PC-3 (cell line): ENCODE data around the gene STX8.

Experiments
- CTCF ChIP-seq: fragments of 300-600 bp; sonication (generic); conservative IDR thresholded peaks from 2 replicates; pipeline ENCODE4 v1.5.1; 2017; ENCODE audit warnings: antibody characterized with exemption, low read depth, mild to moderate bottlenecking, low read length
- EZH2 ChIP-seq: fragments of 300-600 bp; sonication (generic); IDR thresholded peaks from one replicate; pipeline ENCODE4 v1.6.1; 2017; ENCODE audit warnings: antibody characterized with exemption, mild to moderate bottlenecking, low read length; ENCODE audit not compliant: unreplicated experiment
- EZH2phosphoT487 ChIP-seq: fragments of 300-600 bp; sonication (generic); IDR thresholded peaks from 2 replicates; pipeline ENCODE4 v1.6.1; 2018; ENCODE audit warnings: mild to moderate bottlenecking, antibody characterized with exemption, low read length, borderline replicate concordance

DNA sequence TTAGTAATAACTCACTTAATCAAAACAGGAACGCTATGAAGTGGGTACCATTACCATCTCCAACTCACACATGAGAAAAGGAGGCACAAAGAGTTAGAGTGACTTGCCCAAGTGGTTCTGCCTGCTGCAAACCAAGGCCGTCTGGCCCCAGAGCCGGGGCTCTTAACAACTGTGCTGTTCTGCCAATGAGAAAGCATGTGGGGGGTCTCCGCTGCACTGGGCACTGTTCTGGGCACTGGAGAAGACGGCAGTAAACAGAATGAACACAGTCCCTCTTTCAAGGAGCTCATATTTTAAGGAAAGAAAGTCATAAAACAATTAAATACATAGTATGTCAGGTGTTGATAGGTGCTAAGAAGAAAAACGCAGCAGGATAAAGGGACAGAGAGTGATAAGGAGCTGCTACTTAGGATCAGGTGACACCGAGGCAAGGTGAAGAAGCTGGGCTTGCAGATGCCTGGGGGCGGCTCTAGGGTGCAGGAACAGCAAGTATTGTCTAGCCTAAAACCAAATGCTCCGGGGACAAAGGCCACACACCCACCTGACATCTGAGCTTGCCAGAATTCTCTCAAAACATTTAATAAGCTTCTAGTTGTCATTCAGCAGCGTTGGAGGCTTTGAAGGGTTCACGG lies 6.5 kb downstream of the STX8 start:
- TF ChIP-seq CTCF = no peak
- TF ChIP-seq EZH2 = no peak
- no peak for TF ChIP-seq EZH2phosphoT487
